Stimulated activated CD8-positive, alpha-beta memory T cell treated with anti-CD3 and anti-CD28 coated beads, Interleukin-12 subunit alpha, Interleukin-12 subunit beta, amount 100 ng/mL, for 4 hours (primary cell): Measurements from ENCODE around the gene TMEM158.

Experiments
- DNase-seq: peaks from one replicate; pipeline ENCODE4 v3.0.0-alpha.2; 2020; ENCODE audit warnings: low read depth

TMEM158 gene

DNA sequence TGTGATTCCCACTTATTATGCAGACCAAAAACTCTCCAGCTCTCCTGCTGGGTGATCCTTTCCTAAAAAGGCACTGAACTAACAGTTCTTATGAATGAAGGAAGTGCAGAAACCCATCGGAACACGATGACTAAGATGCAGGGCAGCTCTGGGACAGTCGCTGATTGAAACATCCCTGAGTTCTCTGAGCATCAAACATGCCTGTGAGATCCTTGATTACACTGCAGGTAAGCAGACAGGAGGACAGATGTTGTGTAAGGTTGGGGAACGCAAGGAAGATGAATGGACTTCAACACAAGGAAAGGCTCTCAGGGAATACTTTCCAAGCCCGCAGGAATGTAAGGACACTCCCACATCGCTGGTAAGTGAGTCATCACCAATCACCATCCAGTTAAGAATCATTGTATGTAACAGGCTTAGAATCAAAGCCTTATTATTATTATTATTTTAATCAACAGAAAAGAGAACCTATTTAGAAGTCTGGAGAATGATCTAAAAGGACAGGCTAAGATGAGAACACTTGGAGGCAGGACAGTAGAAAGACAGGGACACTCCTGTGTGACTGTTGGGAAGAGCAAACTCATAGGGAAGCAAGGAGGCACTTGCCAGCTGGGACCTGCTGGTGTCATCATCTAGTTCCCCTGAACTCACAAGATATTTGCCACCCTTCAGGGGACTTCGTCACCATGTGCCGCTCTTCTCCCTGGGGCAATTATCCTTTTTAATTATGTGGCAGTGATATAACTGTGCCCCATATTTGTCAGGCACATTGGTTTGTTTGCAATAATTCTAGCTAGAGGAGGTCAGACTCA, 26.0 kb downstream of the TMEM158 start:
- no peak for DNase-seq

DNA sequence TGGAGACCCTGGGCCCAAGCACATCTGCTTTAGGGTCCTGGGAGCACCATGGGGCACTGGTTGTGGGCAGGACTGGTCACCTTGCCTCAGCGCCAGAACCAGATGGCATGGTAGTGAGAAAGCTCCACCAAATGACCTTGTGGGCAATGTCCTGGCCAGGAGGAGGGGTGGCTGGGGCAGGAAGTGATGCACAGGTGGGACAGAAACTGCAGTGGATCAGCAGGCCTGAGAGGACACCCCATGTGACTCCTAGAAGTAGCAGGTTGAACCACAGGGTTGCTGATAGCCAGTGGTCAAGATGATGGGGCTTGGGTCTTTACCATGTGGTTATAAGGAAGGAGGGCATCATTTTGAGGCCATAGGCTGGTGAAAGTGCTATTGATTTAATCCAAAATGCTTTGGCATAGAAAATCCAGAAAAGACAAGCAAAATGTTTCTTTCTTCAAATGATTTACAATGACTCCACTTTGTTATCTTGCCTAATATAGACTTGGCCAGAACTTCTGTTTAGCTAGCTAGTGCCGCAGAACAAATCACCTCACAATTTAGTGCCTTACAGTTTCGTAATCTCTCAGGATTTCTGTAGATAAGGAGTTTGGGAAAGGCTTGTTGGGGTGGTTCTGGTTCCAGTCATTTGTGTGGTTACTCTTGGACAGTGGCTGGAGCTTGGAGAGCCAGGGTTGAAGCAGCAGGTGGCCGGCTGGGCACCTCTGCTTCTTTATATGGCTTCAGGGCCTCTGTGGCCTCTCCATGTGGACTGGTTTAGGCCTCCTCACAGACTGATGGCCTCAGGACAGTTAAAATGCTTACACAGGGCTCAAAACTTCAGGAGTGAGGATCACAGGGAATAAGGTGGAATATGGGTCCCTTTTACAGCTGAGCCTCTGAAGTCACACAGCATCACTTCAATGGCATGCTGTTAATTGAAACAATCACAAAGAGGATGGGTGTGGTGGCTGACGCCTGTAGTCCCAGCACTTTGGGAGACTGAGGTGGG, 27.5 kb downstream of the TMEM158 start:
- DNase-seq = no peak

DNA sequence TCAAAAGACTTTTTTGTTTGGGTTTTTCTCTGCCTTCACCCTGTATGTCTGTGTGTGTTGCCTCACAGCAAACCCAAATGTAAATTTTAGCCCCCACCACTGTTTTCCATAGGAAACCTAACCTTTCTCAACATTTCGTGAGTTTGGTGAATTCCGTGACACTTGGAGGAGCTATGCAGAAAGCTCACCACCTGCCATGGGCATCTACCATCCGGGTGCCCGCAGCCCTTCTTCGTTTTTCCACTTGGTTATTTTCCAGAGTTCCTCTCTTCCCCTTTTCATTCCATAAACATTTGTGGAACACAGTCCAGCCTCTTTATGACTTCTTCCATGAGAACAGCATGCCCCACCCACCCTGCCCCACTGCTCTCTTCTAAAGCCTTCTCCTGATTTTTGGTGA, 31.3 kb downstream of the TMEM158 start:
- DNase-seq = no peak

DNA sequence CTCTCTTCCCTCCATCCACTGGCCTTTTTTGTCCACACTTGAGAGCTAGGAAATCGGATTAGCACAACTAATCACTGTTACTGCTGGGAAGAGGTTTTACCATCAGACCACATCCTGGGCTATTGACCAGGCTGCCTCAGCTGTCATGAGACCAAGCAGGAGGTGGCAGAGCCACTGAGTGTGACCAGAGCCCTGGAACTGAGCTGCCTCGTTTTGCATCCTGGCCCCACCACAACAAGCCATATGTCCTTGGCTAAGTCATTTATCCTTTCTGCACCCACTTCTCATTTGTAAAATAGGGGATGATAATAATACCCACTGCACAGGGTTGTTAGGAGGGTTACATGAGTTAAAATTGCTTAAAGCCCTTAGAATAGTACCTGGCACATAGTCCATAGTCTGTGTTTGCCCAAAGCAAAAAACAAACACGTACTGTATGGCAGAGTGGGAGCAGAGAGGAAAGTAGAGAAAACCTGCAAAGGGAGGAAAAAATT, 34.1 kb downstream of the TMEM158 start:
- DNase-seq = no peak

DNA sequence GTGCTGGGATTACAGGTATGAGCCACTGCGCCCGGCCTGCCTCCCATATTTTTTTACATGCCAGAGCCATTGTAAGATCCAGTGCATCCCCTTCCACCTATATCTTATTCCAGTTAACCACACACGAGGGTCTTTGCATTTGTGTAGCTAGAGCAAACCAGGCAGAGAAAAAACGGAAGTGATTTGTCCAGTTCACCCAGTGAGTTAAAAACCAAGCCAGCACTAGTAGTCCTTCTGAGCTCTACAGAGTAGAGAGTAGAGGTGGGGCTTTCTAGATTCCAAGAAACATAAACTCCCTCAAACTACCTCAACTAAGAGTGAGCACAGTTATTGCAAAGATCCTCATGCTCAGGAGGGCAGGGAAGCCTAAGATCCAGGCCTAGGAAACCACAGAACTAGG, 34.7 kb downstream of the TMEM158 start:
- DNase-seq = no peak

DNA sequence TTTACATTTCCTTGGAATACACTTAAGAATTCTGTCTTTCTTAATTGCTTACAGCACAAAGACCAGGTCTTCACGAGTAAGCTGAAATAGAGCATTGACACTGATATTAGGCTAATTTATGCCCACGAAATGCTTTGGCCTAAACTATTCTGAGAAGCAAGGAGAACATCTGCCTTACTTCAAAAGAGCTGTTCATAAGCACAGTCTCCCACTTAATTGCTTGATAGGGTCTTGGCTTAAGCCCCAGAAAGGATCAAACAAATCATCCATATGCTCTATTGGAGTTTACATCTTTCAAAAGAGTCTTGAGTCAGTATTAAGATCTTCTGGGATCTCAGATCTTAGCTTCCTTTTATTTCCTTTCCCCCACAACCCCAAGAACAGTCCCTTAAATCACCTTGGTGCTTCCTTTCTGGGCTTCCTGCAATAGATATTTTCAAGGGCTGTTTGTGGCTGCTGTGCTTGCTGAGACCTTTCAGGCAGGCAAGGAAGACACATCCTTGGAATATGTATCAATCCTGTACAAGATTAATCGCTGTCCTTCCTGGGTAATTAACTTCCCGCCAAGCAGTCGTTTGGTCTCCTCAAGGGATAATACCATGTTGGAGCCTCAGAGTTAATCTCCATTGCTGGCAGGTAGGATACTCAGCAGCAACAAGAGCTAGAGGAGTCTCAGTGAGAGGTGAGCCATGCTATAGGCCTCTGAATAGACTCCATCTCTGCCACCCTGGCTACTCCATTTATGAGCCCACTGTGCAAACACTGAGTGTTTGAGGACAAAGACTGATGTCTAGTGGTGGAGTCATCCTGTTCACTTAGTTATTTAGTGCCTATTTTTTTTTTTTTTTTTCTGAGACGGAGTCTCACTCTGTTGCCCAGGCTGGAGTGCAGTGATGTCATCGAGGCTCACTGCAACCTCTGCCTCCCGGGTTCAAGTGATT, 37.1 kb downstream of the TMEM158 start:
- DNase-seq = no peak

DNA sequence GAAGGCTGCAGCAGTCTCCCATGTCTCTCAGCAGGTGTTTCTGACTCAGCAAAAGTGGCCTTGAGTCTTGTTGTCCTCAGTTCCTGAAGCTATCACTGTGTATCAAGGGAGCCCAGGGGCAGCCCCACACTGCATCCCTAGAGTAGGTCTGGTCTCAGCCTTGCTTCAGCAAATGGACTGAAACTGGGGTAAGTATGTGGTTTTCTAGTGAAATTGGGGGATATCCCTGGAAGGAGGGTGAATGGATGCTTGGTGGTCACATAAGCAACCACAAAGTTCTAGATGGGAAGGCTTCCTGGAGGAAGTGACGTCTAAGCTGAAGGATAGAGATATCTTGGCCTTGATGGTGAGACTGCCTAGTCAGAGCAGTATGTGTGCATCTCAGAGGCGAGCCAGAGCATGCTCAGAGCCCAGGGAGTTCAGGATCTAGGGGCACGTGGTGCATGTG, 38.4 kb downstream of the TMEM158 start:
- DNase-seq = no peak

GRCh38 chr3:45186871-45187270, 39.2 kb downstream of the TMEM158 start:
- DNase-seq = no peak

DNA sequence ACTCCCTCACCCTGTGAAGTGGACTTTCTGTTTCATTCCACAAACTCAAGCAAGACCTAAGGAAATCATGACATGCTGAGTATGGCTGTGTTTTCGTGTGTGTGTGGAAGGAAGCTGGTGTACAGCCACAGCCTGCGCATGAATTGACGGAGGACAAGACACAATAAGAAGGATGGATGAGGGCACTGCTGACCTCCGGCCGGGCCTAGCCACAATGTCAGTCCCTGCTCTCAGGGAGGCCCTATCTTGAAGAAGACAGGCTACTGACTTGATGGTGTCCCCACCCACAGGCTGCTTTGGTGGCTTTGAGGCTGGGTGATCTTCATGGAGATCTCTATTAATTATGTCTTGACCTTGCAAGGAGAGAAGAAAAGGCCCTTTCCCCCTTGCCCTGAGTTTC, 40.6 kb downstream of the TMEM158 start:
- DNase-seq = no peak

GRCh38 chr3:45185052-45185451, 41.0 kb downstream of the TMEM158 start:
- no peak for DNase-seq

DNA sequence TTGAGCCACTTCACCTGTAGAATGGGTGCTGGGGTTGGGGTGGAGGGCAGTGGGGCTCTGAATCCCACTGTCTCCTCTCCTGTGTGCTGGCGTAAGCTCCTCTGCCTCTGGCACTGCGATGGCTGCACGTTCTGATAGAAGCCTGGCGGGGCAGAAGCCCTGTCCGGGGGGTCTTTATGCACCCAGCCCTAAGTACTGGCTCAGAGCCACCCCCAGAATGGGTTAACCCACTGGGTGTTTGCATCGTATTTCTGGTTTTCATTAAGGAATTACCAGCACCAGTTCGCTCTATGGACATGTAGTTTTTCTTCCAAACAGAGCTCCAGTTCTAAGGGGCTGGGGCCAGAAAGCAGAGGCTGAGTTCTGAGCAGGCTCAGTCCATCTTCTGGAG, 42.2 kb downstream of the TMEM158 start:
- no peak for DNase-seq

GRCh38 chr3:45182915-45183871, 42.9 kb downstream of the TMEM158 start:
- DNase-seq = no peak

GRCh38 chr3:45181496-45181895, 44.6 kb downstream of the TMEM158 start:
- no peak for DNase-seq

- no peak for DNase-seq
These were observed 45.2 kb downstream of the TMEM158 start for GRCh38 chr3:45180899-45181298.

DNA sequence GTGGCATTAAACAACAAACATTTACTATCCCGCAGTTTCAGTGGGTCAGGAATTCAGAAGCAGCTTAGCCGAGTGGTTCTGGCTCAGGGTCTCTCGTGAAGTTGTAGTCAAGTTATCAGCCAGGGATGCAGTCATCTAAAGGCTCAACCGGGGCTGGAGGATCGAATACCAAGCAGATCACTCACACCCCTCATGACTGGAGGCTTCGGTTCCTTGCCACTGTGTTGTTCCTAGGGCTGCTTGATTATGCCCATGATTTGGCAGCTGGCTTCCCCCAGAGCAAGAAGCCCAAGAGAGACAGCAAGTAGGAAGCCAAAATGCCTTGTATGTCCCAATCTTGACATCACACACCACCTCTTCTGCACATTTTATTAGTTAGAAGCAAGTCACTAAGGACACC, 46.0 kb downstream of the TMEM158 start:
- DNase-seq = no peak

DNA sequence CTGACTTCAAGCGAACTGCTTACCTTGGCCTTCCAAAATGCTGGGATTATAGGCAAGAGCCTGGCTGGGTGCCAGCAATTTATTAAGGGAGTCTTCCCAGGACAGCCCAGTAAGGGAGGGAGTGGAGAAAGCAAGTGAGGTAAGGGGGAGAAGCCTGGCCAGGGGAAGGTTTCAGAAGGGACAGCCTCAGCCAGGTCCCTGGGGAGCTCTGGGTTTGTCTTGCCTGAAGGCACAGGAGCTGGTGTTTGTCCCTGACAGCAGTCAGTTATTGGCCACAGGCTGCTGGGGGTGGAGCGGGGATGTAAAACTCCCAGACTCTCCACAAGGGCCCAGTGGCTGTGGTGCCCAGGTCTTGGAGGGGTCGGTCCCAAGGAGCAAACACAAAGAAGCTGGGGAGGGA, 46.9 kb downstream of the TMEM158 start:
- DNase-seq = no peak

DNA sequence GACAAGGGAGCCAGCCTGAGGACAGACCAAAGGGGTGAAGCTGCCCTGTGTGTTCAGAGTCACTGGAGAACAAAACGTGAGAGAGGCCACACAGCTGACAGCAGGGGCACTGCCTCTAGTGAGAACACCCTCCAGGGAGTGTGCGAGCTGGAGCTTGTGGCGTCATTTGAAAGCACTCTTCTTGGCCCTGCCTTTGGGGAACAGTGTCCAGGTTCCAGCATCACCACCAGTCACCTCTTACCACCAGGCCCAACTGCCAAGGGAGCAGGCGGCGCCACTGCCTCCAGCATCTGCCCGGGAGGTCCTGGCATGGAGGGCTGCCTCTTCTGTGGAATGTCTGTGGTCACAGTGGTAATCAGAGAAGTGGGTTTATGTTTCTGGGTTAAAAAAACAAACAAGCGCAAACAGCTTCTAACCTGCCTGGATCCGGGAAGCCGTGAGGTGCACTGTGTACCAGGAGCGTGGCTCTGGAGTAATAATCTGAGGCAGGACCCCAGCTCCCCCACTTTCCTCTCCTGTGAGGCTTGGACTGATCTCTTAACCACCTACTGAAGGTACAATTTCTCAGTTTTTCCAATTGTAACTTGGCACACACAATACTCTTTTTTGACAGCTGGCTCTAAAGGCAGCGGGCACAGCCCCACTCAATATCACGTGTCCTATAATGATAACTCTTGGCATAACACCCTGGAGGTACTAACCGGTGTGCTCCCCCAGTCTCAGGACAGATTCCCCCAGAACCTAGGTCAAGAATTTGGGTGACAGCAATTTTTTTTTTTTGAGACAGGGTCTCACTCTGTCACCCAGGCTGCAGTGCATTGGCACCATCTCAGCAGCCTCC, 47.7 kb downstream of the TMEM158 start:
- DNase-seq = no peak

DNA sequence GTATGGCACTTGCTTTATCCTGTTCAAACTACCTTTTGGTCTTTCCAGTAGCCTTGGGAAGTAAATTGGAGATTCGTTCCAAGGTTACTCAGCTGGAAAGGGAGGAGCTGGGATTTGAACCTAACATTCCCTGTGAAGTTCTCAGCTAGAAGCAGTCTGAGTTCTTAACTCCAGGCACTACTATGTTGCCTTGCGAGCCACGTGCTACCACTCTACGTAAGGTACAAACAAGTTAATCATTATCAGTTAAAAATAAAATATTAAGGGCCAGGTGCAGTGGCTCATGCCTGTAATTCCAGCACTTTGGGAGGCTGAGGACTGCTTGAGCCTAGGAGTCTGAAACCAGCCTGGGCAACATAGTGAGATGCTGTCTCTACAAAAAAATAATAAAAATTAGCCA, 49.2 kb downstream of the TMEM158 start:
- DNase-seq = no peak
